GM19238 (cell line): ENCODE data around the gene ITGB5.

Source experiments
- DNase-seq: peaks from one replicate; pipeline ENCODE4 v3.0.0; 2011; ENCODE audit warnings: low spot score; ENCODE audit not compliant: insufficient read length

The ITGB5 gene

DNA sequence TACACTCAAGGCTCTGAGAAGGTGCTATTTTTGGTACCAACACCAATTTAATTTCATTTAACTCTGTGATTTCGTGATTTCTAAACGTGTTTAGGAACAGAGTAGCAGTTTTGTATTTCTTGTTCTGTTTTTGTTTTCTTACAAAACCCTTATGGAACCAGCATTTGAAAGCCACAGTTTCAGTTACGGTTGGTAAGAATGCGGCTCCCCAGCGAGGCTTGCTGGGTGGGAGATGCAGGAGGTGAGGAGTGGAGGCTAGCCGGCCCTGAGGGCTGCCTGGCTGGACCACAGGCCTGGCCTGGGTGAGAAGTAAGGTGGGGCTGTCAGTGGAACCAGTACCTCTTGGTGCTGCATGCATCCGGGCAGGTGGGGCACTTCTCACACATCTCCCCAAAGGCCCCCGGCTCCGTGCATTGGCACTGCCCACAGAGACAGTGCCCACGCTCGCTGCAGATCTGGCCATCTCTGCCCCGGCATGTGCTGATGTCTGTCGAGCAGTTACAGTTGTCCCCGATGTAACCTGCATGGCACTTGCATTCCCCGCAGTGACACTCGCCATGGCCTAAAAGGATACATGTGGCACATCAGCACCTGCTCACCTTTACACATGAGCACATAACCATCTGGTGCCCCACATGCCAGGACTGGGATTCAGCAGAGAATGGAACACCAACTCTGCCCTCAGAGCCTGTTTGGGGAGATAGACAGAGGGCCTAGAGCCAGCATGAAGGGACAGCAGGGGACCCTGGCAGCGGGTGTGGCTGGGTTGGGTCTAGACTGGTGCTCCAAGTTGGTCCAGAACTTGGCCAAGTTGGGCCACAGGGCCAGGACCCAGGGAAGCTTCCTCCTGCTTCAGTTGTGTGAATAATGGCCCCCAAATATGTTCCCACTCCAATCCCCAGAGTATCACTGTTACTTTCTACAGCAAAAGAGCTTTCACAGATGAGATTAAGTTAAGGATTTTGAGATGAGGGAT, 113.5 kb downstream of the ITGB5 start:
- no peak for DNase-seq

DNA sequence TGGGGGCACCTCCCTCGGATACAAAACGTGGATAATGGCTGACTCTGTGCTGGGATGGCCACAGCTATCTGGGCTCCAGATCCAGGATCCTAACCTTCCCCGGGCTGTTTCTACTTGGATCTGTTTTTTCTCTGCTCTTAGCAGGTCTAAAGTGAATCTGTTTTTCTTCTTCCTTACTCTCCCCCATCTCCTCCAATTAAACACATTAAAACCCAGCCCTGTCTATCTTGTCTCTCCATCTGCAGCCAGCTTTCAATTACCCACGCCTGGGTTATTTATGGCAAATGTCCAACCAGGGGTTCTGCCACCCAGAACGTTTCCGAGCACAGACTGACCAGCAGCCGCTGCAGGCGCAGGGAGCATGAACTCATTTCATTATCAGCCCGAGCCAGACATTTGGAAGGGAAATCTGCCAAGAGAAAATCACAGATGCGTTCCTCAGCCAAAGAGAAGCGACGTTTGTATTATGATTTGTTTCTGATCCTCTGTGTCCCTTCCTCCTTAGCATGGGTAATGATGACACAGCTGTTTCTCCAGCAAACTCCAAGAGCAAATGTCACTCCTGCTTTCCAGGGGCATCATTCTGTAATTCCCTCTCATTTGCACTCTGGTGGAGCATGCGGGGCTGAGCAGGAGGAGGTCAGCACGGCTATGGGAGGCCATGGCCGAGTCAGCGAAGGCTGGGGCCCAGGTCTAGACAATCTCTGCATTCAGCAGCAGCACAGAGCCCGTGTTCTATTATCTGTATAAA, 114.9 kb downstream of the ITGB5 start:
- no peak for DNase-seq

DNA sequence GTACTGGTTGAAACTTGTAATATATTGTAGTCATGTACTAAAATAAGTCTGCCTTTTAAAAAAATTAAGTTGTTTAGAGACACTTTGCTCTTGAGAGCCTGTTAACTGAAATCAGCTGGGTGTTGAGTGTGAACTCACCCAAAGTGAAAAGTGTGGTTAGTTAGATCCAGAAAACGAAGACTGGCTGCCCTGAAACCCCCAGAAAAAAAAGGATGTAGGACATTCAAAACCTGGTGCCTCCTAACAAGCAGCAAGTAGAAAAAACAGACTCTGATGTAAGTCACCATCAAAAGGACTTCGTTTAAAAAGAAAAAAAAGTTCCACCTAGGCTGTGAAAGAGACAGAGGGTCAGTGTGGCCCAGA, 116.1 kb downstream of the ITGB5 start:
- no peak for DNase-seq

DNA sequence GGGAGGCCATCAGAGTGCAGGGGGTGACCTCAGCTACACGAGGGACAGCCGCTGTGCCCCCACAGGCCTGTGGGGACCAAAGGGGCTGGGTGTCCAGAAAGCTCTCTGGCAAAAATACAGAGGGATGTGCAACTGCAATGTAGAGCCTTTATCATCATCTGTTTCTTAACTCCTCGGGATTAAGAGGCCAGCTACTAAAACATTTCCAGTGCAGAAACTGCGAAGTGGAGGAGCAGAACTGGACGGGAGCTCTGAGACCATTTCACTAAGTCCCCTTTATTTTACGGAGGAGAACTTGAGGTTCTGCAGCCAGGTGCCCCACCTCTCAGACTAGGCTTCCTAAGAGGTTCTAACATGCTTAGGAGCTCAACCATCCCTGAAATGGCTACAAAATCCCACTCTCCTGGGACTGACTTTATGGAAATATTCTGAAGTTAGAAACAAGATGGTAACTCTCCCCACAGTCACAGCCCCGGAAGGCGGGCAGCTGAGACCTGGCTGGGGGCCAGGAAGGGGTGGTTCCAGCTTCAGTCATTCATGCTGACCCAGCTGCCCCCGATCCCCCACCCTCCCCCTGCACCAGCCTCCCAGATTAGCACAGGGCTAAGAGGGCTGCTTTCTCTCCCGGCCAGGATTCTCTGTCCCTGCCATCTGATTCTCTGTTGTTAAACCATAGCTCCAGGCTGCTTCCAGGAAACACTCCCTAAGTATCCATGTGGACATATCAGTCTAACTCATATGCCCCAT, 116.7 kb downstream of the ITGB5 start:
- DNase-seq, result no peak

DNA sequence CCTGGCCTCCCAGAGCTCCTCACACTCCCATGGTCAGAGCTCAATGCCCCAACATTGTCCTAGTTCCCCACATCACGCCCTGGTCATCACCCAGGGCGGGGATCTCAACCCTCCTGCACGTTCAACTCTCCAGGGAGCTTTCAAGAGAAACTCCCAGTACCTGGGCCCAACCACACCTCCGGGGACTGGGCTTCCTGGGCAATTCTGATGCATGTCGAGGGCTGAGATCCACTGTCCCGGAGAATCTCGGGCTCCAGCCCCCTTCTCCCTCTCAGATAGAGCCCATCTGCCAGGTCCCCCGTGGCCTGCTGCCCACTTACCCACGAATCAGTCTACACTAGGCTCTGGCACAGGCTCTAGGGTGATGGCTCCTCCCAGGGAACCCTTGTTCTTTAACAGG, 117.7 kb downstream of the ITGB5 start:
- DNase-seq, result no peak

DNA sequence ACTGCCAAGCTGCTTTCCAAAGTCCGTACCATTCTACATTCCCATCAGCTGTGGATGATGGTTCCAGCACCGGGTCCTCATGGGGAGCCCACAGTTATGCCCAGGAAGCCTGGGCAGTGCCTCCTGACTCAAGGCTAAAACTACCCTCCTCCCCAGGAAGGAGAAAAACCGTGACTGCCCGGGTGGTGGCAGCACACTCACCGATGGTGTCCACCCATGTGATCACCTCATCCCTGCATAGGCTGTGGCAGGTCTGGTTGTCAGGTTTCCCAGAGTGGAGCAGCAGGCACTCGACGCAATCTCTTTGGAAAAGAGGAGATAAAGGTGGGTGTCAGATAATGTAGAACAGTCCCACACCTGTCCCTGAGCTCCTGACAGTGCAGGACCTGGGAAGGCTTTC, 118.4 kb downstream of the ITGB5 start:
- DNase-seq, result no peak

DNA sequence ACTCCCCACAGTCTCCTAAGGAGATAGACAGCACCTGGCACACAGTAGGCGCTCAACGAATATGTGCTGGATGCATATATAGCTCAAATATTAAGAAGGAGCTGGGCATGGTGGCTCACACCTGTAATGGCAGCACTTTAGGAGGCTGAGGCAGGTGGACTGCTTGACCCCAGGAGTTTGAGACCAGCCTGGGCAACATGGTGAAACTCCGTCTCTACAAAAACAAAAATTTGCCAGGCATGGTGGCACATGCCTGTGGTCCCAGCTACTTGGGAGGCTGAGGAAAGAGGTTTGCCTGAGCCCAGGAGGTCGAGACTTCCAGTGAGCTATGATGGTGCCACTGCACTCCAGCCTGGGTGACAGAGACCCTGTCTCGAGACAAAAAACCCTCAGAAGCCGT, 119.5 kb downstream of the ITGB5 start:
- no peak for DNase-seq

DNA sequence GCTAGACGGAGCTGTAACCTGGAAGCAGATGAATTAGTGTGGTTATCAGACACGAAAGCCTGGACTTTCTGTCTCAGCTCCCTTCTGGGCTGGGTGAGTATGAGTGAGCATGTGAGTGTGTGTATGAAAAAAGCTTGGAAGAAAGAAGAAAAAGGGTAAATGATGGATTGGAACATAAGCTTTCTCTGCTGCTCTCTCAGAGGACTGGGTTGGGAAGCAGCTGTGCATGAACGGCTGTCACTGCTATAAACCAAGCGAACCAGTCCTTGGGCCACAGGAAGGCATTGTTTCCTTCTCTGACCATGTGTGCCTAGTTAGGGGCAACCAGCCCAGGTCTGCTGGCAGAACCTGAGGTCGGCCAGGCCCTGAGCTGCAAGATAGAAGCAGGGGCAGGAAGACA, 119.9 kb downstream of the ITGB5 start:
- DNase-seq, result no peak

DNA sequence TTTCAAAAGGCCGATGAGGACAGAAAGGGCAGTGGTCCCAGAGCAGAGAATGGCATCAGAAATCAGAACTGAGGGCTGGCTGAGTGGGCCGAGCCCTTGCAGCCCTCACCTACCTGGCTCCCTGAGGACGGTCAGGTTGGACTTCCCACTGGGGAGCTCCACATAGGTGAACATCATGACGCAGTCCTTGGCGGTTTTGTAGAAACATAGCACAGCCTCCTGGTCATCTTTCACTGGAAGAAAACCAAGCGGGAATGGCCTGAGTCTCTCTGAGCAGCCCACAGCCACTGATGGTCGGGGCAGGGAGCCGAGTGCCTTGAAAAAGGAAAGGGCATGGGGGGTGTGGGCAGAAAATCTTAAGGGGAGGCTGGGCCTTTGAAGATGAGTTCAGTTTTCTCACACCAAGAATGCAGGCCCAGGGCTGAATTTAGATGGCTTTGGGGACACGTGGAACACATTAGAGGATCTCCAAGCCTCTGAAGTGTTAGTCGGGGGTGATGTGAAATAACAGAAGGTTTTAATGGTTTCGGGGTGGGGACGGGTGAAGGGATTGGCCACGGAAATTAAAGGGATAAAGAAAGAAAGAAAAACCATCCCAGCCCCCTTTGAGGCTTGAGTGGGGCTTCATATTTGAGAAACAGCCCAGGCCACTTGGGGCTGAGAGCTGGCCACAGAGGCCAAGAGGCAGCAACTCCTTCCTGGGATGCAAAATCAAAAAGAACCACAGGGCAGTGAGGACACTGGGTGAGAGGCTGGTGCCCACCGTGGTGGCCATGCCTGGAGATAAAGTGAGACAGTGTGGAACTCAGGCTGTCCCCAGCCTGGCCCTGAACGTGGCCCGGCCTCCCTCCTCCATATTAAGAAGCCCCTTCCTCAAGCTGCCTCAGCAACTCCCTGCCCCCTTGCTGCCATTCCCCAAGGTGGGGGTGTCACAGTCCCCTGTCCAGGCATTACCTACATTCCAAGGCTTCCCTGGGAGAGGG, 120.8 kb downstream of the ITGB5 start:
- no peak for DNase-seq

DNA sequence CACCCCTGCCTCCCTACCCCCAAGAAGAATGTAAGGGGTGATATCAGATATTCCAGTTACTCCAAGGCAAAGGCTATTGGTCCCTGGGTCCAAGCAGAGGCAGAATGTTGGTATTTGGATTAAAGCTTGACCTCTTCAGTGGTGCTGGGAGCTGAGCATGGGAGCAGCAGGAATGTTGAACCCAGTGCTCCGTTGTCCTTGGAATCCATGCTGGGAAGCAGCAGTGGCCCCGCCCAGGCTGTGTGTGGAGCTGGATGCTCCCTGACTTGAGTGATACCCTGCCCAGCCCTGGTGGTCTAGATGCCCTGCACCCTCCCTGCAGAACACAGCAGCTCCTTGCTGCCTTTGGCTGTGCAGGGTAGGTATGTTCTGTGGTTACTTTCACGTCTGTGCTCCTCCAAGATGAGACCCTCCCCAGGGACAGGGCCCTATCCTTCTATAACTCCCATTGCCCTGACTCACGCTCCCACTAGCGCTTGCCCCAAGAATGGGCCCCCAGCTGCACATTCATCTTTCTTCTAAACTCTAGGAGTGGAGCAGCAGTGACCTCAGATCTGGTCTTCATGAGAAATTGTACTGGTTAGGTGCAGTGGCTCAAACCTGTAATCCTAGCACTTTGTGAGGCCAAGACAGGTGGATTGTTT, 121.8 kb downstream of the ITGB5 start:
- no peak for DNase-seq

DNA sequence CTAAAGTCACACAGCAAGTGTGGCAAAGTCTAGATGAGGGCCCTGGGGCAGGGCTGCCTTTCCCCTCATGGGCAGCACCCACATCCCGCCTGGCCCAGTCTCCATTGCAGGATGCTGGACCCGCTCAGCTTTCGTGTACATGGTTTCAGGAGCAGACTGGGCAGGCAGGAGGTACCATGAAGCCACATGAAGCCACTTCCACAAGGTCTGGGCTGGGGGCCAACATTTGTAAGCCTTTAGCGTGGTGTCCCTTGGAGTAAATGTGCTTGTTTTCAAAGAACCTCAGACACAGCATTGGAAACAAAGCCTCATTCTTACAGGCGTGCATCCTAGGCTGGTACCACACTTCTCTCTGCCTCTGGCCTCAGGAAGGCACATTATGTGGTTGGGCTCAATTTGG, 122.4 kb downstream of the ITGB5 start:
- DNase-seq, result no peak

DNA sequence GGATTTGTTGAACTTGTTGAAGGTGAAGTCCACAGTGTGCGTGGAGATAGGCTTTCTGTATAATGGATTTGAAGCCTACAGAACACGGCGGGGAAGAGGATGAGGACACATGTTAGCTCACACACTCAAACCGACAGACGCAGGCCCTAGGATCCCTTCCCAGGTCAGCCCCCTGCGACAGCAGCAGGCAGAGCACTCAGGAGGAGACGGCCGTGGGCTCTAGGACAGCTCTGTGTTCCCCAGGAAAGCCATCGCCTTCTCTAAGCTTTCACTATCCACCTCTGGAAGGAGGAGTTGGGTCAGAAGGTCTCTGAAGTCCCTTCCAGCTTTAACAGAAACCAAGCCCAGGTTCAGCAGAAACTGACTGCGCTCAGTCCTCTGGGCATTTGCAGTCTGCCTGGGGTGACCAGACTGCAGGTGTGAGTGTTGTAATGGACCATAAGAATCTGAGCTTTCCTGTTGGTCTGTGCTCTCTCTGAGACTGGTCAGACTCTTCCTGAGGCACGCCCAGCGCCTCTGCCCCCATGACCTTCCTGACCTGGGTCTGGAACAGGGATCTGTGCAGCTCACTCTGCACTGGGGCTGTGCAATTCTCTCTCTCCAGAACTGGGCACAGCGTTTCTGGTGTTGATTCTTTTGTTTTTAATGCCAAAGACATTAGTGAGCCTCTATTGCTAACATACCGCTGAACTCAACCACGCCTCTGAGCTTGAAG, 123.4 kb downstream of the ITGB5 start:
- no peak for DNase-seq

DNA sequence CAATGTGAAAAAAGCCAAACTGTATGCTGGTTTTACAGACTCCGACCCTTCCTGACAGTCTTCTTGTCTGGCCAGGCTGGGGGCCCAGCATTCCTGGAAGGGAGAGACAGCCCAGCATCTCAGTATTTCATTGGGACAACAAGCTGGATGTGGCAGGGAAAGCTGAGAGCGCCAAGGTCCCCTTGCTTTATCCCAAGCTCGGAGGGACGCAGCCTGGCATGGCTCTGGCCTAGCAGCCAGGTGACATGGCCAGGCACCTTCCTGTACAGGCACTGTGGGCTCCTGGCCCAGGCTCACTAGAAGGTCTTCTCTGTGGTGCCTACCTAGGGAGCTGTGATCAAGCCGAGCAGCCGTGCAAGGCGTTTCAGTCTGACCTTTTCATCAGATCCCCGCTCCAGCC, 124.0 kb downstream of the ITGB5 start:
- no peak for DNase-seq

DNA sequence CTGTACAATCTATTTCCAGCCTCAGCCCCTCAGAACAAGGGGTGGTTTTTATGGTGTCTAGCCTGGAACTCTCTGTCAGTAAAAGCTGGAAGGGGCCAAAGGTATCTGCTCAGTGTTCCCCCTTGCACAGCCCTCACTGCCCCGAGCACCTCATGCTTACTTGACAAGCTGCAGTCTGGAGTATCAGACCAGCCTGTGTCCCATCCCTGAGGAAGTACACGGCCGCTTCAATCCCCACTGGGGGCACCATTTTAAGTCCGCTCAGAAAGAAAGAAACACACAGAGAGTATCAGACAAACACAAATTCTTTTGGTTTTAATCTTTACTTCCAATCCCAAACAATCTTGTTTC, 124.5 kb downstream of the ITGB5 start:
- DNase-seq, result no peak

DNA sequence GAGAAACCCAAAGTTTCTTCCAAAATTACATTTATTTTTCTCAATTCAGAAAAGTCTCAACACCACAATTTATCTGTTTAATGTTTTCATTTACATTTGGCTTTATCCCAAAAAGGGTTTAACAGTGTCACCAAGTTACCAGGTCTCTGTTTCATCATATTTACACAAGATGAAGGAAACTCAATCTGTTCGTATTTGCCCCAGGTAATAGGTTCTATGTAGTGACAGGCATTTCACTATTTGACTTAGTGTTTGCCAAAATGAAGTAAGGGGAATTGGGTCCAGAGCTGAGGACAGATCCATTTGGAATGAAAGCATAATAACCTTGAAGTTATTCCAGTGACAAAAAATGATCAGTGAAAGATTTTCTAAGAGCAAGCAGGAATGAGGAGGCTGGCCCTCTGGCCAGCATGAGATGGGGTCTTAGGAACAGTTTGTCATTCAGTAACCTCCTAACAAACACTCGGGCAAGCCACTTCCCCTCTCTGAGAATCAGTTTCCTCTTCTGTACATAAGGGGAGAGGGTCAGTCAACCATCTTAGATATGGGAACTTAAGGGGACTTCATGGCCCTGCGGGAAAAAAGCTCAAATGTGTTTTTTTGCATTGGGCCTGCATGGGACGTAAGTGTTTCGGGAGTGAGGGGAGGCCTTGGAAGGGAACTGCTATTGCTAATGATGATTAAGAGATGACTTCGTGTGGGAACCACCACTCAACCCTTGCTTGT, 125.1 kb downstream of the ITGB5 start:
- no peak for DNase-seq

DNA sequence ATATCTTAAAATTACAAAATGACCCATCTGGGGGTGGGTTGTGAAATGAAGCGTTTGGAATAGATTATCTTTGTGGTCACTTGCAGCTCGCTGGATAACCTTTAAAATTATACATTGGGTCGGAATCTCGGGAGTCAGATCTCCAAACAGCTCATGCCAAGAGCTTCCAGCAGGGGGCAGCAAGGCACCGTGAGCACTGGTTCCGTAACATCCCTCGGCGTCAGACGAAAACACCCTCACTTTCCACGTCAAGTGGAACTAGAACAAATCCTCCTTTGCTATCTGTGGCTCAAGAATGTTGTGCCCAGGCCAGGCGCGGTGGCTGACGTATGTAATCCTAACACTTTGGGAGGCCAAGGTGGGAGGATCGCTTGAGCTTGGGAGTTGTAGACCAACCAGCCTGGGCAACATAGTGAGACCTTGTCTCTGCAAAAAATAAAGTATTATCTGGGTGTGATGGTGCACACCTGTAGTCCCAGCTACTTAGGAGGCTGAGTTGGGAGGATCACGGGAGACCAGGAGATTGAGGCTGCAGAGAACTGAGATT, 125.8 kb downstream of the ITGB5 start:
- DNase-seq, result peak; percentile 69

DNA sequence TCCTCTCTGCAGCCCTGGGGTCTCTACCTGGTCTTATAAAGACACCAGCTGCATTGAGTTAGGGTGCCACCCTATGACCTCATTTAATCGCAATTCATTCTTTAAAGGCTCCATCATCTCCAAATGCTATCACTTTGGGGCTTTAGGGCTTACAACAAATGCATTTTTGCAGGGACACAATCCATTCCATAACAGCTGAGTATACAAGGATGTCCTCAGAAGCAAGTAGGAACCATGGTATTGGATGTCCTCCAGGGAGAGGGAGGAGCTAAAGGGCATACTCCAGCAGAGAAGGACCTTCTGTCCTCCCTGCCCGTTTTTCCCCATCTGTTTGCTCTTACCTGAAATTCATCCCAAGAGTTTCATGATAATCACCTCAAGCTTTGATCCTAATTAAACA, 126.6 kb downstream of the ITGB5 start:
- DNase-seq, result no peak

DNA sequence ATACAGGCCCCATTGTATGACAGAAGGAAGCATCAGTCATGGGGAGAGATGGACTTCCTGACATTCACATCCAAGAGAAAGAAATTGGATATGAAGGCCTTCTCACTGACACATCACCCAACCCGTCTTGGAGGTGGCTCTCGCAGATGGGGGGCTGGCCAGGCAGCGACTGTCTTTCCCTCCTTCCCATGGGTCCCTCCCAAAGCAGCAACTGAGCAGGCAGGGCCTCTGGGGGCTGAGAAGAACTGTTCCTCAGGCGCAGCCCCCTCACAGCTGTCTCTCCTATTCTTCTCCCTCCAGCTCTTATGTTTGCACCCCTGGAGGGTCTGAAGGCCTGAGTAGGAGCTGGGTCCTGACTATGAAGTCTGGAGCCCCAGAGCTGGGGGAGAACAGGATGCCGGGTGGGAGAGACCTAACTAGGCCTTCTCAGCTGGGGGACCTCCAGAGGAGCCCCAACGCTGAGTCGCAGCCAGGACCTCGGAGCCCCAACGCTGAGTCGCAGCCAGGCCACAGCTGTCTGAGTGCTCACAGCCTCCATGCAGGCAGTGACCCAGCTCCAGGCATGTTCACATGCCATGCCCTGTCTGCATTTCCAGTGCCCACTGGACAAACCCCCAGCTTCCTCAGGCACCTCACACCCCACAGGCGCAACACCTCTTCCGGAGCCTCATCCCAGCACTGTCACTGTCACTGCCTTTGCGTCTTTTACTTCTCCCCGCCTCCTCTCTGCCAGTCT, 127.3 kb downstream of the ITGB5 start:
- no peak for DNase-seq
